Amygdala (tissue), 56 donors: ENCODE data around the gene KCTD10.

Source experiments
- DNase-seq, 56 donors: peaks; one replicate each; lab custom pipeline; 2025; lab: John Stamatoyannopoulos, UW

Gene KCTD10

DNA sequence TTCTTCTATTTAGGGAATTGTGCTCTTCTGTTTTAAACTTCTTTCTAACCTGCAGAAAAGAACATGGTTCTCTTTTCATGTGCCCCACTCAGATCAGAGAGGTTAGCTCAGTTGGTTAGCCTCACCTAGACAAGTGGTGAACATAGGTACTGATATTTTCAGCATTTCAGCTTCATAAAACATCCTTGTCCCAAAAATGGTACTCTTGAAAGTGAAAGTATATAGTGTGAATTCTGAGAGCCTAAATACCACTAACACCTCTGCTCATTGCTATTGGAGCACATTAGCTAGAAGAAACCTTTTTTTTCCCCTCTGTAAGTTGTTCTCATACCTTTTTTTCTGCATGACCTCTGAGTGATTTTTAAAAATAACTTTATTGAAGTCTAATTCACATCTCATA is 17.9 kb upstream of the KCTD10 start:
- no peak for DNase-seq

DNA sequence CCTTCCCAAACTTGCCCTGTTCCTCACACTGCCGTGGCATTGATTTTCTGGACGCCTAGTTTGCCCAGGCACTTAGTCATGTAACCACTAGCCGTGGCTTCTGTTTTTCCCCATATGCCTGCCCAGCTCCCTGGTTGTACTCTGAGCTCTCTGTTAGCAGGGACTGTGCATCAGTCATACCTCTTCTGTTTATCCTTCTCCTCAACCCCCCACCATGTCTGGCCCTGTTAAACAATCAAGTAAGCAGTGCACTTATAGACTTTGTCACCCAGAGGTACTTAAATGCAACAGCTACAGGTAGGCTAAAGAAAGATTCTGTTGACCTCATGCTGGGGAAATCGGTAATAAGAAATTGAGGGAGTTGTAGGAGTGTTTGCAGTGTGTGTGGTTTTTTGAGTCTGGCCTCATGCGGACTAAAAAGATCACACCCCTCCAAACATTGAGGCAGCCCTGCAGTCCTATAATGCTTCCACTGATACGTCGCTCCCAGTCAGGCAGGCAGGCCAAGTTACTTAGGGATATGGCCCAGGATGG is 17.3 kb upstream of the KCTD10 start:
- DNase-seq, result no peak

- no peak for DNase-seq
Measured at GRCh38 chr12:109493938-109494337, 16.8 kb upstream of the KCTD10 start.

DNA sequence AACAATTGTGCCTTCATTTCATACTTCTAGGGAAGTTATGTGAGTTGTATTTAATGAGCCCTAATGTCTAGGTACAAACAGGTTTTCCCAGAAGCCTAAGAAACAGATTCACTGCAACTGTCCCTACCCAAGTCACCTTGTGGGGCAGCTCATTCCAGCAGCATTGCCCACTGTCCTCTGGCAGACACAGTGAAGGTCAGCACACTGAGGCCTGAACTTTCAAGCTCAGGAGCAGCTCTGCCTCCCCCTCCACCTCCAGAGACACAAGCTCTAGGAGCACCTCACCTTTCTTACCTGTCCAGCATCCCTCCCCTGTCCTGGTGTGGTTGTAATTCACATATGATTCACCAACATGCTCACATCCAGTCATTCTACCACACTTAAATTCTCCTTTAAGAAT is 16.0 kb upstream of the KCTD10 start:
- DNase-seq, result no peak

- no peak for DNase-seq
Measured at GRCh38 chr12:109492371-109492770, 15.3 kb upstream of the KCTD10 start.

- no peak for DNase-seq
Measured at GRCh38 chr12:109491671-109492070, 14.6 kb upstream of the KCTD10 start.

DNA sequence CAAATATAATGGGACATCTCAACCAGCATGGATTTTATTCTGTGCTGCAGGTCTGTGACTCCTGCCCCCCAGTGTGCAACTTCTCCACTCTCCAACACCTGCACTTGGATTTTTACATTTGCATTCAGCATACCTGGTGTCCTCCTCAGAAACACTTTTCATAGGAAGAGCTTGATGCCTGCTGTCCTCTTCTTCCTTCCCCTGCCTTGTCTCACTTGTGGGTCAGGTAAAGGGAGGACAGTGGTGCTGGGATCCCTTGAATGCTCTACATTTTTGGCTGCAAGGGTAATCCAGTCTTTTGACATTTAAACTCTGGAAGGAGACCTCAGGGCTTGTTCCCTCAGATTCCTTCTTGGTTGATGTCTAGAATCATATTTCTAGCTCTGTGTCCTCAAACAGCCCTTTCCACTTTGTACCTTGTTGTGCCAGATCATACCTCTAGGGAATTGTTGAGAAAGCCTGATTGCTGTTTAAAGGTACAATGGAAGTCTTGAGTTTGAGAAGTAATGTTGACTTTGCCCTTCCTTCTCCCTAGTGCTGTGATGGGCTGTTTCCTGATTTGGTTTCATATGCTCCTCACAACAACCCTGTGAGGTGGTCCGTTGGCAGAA is 13.0 kb upstream of the KCTD10 start:
- DNase-seq, result no peak

GRCh38 chr12:109489016-109489954 is 12.2 kb upstream of the KCTD10 start:
- no peak for DNase-seq

DNA sequence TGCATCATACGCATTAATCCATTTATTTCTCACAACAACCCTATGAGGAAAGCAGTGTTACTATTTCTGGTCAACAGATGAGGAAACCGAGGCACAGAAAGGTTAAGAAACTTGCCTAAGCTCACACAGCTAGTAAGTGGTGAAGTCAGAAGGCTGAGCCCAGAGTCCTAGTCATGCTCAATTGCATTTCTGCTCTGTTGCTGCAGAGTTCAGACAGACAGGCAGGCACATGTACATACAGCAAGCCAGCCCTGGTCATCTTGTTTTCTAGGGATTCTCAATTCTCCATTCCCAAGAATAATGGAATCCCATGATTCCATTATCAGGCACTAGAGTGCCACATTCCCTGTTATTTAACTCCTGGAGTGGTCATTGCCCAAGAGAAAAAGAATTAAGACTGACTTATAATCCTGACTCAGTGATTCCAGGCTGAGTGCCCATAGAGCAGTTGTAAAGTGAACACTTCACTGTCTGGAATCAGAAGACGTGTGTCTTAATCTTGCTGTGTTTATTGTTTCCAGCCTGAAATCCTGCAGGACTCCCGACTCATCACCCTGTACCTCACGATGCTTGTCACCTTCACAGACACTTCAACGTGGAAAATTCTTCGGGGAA is 11.1 kb upstream of the KCTD10 start:
- no peak for DNase-seq

DNA sequence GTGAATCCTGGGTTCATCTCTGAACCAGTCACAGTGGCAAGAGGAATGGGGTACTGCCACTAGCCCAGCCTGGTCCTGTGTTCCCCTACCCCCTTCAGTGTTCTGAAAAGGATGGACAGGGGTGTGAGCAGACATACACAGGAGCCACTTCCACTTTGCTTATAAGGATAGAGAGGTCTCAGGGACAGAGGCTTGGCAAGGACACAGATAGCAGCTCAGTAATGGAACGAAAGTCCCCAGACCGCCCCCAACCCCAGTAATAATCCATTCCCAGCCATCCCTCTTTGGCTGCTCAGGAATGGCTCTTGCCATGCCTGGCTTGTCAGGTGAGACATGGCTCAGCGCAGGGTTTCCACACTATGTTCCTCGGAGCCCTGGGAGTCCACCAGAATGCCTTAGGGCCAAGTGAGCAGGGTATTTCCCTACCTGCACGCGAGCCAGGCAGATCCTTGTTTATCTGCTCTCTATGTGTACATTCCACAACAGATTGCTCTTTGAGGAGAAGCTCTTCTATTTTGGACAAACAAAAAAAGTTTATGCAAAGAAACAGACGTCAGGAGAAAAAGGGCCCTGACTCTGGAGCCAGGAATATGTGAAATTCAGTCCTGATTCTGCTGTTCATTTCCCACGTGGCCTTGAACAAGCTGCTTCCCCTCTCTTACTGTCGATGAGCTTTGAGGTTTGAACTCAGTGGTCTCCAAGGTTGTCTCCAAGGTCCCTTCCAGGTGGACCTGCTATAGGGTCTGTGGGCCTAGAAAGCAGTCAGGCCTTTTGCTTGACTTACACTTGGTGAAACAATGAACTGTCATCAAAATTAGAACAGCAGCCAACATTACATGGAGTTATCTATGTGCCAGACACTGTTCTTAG is 10.3 kb upstream of the KCTD10 start:
- no peak for DNase-seq

GRCh38 chr12:109485201-109485600 is 8.1 kb upstream of the KCTD10 start:
- DNase-seq, result no peak

GRCh38 chr12:109483346-109483745 is 6.2 kb upstream of the KCTD10 start:
- no peak for DNase-seq

GRCh38 chr12:109482894-109483293 is 5.8 kb upstream of the KCTD10 start:
- DNase-seq, result no peak

- no peak for DNase-seq
Measured at GRCh38 chr12:109482491-109482890, 5.4 kb upstream of the KCTD10 start.

GRCh38 chr12:109481863-109482262 is 4.8 kb upstream of the KCTD10 start:
- DNase-seq, result no peak

- DNase-seq, result no peak
Measured at GRCh38 chr12:109480356-109480755, 3.3 kb upstream of the KCTD10 start.

DNA sequence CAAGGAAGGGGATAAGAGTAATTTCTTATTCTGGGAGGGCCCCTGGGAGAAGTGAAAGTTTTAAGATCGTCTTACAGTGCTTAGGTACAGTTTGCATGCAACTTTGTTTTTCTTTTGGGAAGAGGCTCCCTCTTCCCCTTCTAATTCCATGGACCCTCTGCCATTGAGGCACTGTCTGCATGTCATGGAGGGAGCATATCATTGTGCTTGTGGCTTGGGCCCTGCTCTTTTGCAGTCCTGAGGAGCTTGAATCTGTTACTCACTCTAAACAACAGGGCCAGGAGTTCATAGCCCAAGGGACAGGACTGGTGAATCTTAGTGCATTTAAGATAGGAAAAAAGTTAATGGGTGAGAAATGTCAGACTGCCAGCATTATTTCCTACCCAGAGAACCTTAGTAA is 2.7 kb upstream of the KCTD10 start:
- DNase-seq, result no peak

- DNase-seq, result no peak
Measured at GRCh38 chr12:109477963-109478315, 839 bp upstream of the KCTD10 start.

- DNase-seq, result peak in 1 of 56 donors; percentile 49
Measured at GRCh38 chr12:109476807-109477184, 304 bp downstream of the KCTD10 start.

DNA sequence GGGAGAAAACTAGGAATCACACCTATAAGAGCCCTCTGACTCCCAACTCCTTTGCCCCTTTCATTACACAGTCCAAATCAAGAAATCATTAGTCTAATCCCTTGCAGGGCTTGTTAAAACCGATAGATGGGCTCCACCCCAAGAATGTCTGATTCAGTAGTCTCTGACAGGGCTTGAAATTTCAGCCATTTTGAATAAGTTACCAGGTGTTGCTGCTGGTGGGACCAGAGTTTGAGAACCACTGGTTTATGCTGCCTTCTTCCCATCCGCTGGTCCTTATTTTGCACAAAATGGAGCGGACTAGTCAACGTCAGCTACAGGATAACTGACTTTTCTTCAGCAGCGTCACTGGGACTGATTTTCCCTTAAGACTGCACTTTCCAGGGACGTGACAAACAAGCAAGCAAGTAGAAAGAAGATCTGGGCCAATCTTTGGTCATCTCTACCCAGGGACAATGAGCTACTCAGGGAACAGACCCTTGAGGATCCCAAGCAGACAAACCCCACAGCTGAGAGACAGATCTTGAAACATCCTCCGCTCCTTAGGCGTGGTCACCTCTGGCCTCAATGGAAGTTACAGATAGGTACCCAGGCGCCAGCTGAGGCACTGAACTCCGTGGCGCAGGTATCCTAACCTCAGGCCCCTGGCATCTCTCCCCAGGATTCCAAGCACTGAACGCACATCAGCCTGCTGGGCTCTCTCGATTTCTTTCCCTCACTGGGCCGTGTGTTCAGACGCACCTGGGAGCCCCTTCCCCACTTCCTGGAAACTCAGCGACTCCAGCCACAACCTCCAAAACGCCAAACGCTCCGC is 900 bp downstream of the KCTD10 start:
- DNase-seq, result no peak
